ENCODE results near the gene ZBTB46. TPM values are rescaled to one million over a fixed set of nuclear protein-coding genes. Genes with fewer than 3 reads are reported as not detected.

The ZBTB46 gene
- total and polyA plus RNA-seq, 10 of the 15 experiments (the other 5 are each of a cell fraction or from before 2014, with no cell fraction given), result 0.15 to 0.92 (median 0.34) TPM

DNA sequence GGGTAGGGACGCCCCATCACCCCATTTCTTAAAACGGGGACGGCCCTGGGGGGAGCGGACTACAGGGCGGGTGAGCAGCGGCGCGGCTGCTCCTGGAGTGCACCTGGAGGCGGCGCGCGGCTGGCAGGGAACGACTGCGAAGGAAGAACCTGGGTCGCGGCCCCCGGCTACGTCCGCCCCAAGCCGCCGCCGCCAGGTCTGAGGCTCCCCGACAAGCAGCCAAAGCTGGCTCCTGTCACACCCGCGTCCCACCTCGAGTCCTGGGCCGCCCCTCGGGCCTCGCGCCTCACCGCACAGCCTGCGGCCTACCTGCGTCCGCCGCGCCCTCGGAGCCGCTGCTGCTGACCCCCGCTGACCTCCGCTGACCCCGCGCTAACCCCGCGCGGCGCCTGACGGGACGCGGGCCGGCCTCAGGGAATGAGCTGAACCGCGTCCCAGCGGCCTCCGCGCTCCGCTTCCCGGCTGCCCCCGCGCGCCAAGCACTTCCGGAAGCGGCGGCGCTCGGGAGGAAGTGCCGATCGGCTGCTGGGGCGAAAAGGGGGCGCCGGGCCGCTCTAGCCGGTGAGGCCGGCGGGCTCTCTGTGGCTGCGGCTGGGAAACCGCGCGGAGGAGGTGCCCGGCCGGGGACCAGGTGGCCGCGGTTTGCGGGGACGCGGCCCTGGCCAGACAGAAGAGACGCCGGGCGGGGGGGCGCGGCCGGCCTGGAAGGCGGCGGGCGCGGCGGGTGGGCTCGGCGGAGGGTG is 123.3 kb downstream of the ZBTB46 start, which contains the start of the genes ARFRP1 and ZGPAT (continued):
- peak; percentile 86 for TF ChIP-seq NR2C2 (IDR thresholded peaks at IDR 0.05; ENCODE audit: borderline replicate concordance, control insufficient read depth, insufficient read length, low read depth)
- no peak for TF ChIP-seq ZNF24 (IDR thresholded peaks at IDR 0.05)
- TF ChIP-seq IKZF2 (IDR thresholded peaks at IDR 0.05), result no peak
- TF ChIP-seq, protein P1, sequence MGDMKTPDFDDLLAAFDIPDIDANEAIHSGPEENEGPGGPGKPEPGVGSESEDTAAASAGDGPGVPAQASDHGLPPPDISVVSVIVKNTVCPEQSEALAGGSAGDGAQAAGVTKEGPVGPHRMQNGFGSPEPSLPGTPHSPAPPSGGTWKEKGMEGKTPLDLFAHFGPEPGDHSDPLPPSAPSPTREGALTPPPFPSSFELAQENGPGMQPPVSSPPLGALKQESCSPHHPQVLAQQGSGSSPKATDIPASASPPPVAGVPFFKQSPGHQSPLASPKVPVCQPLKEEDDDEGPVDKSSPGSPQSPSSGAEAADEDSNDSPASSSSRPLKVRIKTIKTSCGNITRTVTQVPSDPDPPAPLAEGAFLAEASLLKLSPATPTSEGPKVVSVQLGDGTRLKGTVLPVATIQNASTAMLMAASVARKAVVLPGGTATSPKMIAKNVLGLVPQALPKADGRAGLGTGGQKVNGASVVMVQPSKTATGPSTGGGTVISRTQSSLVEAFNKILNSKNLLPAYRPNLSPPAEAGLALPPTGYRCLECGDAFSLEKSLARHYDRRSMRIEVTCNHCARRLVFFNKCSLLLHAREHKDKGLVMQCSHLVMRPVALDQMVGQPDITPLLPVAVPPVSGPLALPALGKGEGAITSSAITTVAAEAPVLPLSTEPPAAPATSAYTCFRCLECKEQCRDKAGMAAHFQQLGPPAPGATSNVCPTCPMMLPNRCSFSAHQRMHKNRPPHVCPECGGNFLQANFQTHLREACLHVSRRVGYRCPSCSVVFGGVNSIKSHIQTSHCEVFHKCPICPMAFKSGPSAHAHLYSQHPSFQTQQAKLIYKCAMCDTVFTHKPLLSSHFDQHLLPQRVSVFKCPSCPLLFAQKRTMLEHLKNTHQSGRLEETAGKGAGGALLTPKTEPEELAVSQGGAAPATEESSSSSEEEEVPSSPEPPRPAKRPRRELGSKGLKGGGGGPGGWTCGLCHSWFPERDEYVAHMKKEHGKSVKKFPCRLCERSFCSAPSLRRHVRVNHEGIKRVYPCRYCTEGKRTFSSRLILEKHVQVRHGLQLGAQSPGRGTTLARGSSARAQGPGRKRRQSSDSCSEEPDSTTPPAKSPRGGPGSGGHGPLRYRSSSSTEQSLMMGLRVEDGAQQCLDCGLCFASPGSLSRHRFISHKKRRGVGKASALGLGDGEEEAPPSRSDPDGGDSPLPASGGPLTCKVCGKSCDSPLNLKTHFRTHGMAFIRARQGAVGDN (IDR thresholded peaks at IDR 0.05), result peak; percentile 99
- TF ChIP-seq, protein P2, sequence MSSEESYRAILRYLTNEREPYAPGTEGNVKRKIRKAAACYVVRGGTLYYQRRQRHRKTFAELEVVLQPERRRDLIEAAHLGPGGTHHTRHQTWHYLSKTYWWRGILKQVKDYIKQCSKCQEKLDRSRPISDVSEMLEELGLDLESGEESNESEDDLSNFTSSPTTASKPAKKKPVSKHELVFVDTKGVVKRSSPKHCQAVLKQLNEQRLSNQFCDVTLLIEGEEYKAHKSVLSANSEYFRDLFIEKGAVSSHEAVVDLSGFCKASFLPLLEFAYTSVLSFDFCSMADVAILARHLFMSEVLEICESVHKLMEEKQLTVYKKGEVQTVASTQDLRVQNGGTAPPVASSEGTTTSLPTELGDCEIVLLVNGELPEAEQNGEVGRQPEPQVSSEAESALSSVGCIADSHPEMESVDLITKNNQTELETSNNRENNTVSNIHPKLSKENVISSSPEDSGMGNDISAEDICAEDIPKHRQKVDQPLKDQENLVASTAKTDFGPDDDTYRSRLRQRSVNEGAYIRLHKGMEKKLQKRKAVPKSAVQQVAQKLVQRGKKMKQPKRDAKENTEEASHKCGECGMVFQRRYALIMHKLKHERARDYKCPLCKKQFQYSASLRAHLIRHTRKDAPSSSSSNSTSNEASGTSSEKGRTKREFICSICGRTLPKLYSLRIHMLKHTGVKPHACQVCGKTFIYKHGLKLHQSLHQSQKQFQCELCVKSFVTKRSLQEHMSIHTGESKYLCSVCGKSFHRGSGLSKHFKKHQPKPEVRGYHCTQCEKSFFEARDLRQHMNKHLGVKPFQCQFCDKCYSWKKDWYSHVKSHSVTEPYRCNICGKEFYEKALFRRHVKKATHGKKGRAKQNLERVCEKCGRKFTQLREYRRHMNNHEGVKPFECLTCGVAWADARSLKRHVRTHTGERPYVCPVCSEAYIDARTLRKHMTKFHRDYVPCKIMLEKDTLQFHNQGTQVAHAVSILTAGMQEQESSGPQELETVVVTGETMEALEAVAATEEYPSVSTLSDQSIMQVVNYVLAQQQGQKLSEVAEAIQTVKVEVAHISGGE (CRISPR knock-in tag; IDR thresholded peaks at IDR 0.05), result no peak
- no peak for TF ChIP-seq EZH2 (IDR thresholded peaks at IDR 0.05; ENCODE audit: borderline replicate concordance, control insufficient read depth, low read depth, low read length)
- peak; percentile 96 for TF ChIP-seq TBL1XR1 (IDR thresholded peaks at IDR 0.05; ENCODE audit: low read depth, low read length)
- no peak for TF ChIP-seq FOS (IDR thresholded peaks at IDR 0.05; ENCODE audit: borderline replicate concordance, extremely low read depth, insufficient read length)
- TF ChIP-seq ZNF622 (IDR thresholded peaks at IDR 0.05), result no peak
- TF ChIP-seq, protein P3, sequence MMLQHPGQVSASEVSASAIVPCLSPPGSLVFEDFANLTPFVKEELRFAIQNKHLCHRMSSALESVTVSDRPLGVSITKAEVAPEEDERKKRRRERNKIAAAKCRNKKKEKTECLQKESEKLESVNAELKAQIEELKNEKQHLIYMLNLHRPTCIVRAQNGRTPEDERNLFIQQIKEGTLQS (IDR thresholded peaks at IDR 0.05; ENCODE audit: borderline replicate concordance, extremely low read depth, low read depth, low read length), result no peak
- TF ChIP-seq MYC (IDR thresholded peaks at IDR 0.05; ENCODE audit: insufficient read depth, insufficient read length, insufficient replicate concordance, low read length, severe bottlenecking), result peak; percentile 69
- TF ChIP-seq RUNX3 (IDR thresholded peaks at IDR 0.05; ENCODE audit: low read length), result peak; percentile 66
- TF ChIP-seq NFIC (IDR thresholded peaks at IDR 0.05; ENCODE audit: low read depth, low read length), result no peak
- TF ChIP-seq ZNF274 (IDR thresholded peaks at IDR 0.05; ENCODE audit: insufficient read depth, insufficient read length), result no peak
- no peak for TF ChIP-seq SP1 (IDR thresholded peaks at IDR 0.05; ENCODE audit: low read depth, low read length)
- TF ChIP-seq POLR2A (IDR thresholded peaks at IDR 0.05; ENCODE audit: low read depth, low read length), result peak; percentile 83
- TF ChIP-seq, protein P4, sequence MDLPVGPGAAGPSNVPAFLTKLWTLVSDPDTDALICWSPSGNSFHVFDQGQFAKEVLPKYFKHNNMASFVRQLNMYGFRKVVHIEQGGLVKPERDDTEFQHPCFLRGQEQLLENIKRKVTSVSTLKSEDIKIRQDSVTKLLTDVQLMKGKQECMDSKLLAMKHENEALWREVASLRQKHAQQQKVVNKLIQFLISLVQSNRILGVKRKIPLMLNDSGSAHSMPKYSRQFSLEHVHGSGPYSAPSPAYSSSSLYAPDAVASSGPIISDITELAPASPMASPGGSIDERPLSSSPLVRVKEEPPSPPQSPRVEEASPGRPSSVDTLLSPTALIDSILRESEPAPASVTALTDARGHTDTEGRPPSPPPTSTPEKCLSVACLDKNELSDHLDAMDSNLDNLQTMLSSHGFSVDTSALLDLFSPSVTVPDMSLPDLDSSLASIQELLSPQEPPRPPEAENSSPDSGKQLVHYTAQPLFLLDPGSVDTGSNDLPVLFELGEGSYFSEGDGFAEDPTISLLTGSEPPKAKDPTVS (IDR thresholded peaks at IDR 0.05; ENCODE audit: low read depth, low read length), result no peak
- TF ChIP-seq SMC3 (IDR thresholded peaks at IDR 0.05; ENCODE audit: borderline replicate concordance, low read length), result no peak
- no peak for TF ChIP-seq NFYB (IDR thresholded peaks at IDR 0.05; ENCODE audit: insufficient read depth, low read depth, low read length)
- TF ChIP-seq RFX5 (IDR thresholded peaks at IDR 0.05; ENCODE audit: low read depth, low read length), result no peak
- TF ChIP-seq CREB1 (IDR thresholded peaks at IDR 0.05; ENCODE audit: low read depth), result no peak; the same call in 1 of the 2 replicates
- TF ChIP-seq TAF1 (IDR thresholded peaks at IDR 0.05; ENCODE audit: borderline replicate concordance, low read depth, low read length), result peak; percentile 68; the same call in 1 of the 2 replicates

All from GM12878 (cell line).